Measurements from ENCODE around the gene TMTC1.

- no peak for TF ChIP-seq POLR2AphosphoS5 (IDR thresholded peaks at IDR 0.05; ENCODE audit: low read depth, low read length)
- no peak for TF ChIP-seq REST (IDR thresholded peaks at IDR 0.05; ENCODE audit: insufficient read depth in 1 of 2, low read depth in 2 of 2, low read length in 2 of 2)
- no peak for TF ChIP-seq SIN3A (IDR thresholded peaks at IDR 0.05; ENCODE audit: borderline replicate concordance, insufficient read depth, low read length)
- no peak for TF ChIP-seq TAF1 (IDR thresholded peaks at IDR 0.05; ENCODE audit: borderline replicate concordance, insufficient read depth, low read length)
- TF ChIP-seq FOXP2 (optimal IDR thresholded peaks at IDR 0.05; ENCODE audit: borderline replicate concordance, extremely low read depth, extremely low read length, insufficient read depth), result no peak
These were observed 201.6 kb downstream of the TMTC1 start for GRCh38 chr12:29582146-29582545.
